HG03025 (cell line): ENCODE results near the gene XPNPEP2.

Source experiments
- ATAC-seq: cut with Tn5 transposase; IDR thresholded peaks from one replicate; pipeline ENCODE4 v1.9.1; 2021; ENCODE audit warnings: mild to moderate bottlenecking, moderate library complexity; ENCODE audit not compliant: unreplicated experiment, low FRiP score

XPNPEP2 gene

DNA sequence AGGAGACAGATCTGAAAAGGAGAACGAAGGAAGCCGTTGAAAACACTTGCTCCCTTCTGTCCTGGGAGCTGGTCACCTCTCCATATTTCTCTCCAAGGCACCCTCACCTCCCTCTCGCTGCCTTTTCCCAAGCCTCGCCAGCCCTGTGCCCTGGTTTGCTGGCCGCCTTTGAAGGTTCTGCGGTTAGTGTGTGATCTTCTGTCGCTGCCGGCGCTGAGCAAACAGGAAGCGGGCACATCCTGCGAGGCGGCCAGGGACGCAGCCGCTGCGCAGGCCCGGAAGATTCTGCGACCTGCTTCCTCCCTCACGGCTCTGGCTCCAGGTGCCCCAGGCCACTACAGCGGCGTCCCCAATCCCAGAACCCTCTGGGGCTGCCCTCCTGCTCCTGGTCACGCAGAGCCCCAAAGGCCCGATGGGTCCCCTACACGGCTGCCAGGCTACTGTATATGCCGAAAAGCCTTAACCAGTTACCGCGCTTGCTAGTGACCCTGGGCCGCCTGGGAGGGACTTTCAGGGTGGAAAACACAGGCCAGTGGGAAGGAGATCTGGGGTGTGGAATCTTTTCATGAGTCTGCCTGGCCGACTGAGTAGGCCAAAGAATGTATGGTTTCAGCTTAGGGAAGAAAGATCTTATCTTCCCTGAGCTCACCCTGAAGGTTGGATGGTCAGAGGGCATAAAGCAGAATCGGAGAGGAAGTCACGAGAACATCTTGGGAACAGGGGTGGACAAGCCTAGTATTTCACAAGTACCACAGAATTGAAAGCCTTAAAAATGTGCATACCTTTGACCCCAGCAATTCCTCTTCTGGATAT lies 38.6 kb downstream of the XPNPEP2 start:
- no peak for ATAC-seq

DNA sequence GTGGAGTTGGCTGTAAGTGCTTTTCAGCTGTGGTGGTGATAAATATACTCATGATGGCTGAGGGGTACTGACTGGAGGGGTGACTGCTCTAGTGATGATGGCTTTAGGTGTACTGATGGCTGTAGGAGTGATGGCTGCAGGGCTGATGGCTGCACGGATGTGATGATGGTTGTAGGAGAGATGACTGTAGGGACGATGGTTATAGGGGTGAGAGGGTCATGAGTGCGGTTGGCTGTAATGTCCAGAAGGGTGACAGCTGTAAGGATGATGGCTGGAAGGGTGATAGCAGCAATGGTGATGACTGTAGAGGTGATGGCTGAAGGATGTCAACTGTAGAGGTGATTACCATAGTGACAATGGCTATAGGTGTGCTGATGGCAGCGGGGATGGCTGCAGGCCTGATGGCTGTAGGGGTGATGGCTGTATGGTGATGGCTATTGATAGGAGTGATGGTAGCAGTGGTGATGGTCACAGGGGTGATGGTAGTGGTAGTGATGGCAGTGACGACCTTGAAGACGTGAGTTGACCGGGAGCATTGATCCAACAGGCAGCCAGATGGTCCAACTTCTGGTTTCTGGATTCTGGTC lies 40.4 kb downstream of the XPNPEP2 start:
- ATAC-seq = no peak

DNA sequence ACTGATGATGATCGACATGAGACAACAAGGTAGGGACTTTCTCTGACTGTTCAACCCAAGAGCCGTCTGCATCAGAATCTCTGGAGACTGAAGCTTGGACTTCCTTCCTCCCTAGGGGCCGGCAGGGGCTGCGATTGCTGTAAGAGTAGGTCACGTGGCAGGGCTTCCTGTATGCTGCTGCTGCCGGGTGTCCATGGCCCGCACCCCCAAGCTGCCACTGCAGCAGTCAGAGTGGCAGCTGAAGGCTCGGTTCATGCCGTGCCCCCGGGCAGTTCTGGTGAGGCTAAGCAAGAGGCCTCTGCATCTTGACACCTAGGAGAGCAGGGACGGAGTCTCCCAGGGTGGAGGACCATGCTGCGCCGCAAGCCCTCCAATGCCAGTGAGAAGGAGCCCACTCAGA lies 41.0 kb downstream of the XPNPEP2 start, which contains the start of gene SASH3:
SASH3 (plus strand) TSS at position 203 of the 400 bp plus-strand sequence; CDS start at position 352, 149 bp downstream.
- no peak for ATAC-seq

DNA sequence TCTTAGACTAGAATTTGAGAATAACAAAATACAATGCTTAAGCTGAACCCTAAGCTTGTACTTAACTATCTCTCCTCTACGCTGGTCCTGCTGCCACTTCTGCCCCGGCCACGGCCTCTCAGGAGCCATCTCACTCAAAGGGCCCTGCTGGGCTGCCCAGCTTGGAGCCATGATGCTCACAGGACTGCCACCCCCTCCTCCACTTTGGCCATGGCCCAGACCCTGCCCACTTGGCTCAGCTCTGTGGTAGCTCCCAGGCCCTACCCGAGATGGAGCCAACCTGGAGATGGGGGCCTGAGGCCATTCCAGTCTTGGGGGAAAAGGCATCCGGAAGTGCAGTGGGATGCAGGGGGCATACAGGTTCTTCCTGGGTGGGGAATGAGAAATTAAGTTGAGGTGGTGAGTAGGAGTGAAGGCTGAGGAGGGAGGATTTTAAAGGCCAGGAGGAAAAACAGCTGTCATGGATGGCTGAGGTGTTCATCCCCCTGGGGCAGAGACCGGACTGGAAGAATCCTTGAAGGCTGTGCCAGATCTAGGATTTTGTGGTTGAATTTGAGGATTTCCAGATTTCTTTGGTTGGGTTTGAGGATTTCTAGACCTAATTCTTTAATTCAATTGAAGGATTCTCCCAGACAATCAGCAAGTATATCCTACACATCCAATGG lies 41.8 kb downstream of the XPNPEP2 start:
- no peak for ATAC-seq

DNA sequence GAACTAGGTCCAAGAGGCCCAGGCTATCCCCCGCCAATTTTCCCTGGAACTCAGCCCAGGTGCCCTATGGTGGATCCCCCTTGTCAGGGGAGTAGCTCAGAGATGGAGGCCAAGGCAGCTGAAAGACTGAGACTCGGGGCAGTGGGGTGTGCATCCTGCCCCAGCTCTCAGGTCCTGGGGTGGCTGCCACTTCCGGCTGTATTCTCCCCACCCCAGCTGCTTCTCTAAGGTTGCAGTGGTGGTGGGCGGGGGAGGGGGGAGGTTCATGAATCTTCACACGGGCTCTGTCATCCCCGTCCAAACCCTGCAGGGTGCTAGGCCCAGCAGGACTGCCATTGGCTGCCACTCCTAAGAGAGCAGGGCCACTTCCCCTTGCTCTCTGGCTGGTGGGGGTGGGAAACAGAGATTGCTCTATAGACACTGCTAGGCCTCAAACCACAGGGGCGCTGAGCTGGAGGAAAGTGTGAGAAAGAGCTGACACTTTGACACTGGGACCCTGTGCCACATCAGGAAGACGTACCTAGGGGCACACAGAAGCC lies 42.4 kb downstream of the XPNPEP2 start:
- ATAC-seq = peak; percentile 66

DNA sequence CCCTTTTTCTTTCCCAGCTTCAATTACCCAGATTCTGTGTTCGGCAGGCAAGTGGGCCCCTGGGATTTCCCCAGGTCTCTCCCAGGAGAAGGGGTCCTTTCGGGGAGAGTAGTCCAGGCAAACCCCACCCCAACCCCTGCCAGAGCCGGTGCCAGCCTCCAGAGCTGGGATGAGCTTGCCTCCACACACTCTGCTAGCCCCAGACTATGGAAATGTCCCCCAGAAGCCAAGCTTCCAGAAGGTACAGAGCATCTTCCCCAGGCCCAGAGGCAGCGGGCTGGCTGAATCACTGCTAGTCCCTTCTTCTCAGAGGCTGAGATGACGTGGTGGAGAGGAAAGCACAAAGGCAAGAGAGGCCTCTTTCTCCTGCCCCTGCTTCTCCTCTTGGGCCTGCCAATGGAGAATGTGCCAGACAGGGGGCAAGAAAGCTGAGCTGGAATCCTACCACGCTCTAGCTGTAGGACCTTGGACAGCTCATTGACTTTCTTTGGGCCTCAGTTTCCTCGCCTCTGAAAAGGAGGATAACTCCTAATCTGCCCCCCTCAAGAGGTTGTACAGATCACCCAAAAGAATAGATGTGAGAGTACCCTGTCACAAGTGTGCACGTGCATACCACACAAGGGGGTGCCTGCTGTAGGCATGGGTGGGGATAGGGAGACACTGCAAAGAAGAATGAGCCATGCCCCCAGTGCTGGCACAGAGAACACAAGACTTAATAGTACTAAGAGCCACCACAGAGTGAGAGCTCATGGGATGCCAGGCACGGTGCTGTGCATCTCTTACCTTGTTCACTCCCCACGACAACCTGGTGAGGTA lies 43.1 kb downstream of the XPNPEP2 start:
- ATAC-seq = no peak

DNA sequence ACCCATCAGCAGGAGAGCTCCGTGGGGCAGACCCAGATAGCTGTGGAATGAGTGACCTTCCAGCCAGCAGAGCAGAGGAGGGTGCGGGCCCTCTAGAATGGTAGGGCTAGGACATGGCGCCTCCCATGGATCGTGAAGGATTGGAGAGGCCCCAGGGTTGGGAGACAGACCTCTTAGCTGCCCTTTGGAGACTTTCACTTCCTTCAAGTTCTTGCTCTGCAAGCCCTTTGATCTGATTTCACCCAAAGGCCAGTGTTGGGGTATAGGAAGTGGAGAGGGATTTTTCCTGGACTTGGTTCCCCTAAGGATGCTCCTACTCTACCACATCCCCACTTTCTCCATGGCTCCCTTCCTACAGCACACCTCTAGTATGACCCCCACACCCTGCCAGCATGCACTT lies 43.9 kb downstream of the XPNPEP2 start:
- ATAC-seq = no peak

DNA sequence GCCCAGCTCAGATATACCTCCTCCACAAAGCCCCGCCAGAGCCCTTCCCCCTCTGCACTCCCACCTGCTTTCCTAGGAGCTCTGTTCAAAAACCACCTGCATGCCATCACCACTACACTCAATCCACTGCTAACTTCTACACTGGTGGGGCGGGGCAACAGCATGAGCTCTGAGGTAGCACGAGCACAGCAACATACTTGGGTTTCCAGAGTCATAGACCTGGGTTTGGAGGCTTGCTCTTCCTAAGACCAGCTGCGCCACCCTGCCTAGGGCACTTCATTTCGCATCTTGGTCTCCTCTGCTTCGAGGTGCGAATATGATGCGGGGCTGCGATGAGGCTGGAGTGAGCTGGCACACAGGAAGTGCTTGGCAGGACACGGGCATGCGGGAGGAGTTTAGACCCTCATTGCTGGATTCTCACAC lies 44.5 kb downstream of the XPNPEP2 start:
- no peak for ATAC-seq

DNA sequence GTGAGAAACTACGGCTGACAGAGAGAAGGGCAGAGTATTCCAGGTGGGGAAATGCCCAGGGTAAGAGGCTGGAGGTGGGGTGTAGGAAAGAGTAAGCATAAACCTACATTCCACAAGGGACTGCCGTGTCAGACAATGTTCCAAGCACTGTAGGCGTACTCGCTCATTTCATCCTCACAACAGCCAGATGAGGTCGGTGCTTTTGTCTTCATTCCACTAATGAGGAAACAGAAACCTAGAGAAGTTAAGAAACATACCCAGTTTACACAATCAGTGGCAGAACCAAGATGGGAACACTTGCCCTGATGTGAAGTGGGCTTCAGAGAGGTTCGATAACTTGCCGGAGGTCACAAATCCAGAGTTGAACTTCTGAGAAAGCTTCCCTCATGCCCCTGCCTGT lies 45.6 kb downstream of the XPNPEP2 start:
- ATAC-seq = no peak

DNA sequence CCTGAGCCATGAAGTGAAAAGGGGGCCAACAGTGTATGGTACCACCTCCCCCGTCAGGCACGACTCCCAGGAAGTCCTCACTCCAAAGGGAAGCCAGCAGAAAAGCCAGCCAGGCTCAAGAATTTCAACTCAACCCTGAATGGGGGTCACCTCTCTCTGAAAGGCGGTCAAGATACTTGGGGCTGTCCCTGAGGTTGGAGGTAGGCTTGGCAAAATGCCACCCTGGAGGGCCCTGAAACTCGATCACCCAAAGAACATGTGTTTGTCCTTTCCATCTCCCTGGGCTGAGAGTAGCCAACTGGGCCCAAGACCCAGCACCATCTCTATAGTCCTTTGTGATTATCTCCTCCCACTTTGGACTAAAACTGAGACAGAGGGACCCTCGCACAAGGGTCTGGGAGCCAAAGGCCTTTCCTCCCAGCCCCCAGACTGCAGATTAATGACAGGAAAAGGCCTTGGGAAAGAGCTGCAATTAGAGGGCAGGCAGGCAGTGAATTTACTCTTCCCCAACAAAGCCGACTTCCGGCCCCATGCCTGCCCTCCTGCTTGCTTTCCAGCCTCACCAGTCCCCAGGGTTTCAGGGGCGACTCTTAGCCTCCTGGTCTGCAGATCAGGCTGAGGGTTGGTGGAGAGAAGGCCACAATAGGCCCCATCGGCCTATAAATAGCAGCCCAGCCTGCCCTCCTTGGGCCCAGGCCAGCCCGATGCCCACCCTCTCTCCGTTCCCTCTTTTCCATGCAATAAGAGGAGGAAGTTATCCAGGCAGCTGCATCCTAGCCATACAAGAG lies 46.6 kb downstream of the XPNPEP2 start:
- ATAC-seq = no peak

DNA sequence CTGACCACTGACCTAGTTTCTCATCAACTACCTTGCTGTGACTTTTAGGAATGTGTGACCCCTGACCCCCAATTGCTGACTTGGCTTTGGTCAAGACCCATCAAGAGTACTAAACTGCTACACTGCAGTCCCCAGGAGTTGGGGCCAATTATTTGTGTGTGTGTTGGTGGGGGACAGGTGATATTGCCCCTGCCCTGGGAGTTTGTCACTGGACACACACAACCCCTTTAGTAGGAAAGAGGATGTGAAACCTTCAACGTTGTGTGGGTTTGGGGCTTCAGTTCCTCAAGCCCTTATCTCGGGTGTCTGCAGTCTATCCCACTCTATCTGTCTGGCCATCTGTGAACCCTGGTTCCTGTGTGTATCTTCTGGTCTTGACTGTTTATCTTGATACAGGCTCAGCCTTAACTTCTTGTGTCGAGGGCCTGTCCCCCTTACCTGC lies 47.5 kb downstream of the XPNPEP2 start:
- peak; percentile 83 for ATAC-seq

DNA sequence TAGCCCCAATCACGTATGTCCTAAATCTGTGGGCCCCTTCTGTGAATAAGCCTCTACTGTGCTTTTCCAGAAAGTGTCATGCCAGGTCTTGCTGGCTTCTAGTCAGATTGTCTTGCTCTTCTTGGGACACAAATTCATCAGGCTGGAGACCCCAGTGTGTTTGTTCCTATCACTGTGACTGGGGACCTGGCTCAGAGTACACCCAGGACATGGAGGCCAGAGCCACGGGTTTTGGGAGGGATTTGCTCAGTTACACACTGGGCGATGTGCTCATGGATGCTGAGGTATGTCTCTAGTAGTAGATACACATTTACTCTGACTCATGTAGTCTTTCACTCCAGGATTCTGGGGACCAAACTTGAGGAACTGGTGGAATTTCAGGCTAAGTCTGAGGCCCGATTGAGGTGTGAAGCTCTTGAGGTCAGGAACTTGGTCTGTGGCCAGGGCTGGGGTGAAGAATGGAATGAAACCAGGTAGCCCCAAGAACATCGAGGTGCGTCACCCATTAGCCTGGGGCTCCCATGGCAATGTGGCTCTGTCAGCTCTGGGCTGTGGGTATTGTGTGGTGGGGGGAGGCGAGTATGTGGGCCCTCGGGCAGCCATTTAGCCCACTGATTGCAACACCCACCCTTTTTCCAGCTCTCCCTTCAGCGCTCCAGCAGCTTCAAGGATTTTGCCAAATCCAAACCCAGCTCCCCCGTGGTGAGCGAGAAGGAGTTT lies 48.7 kb downstream of the XPNPEP2 start:
- no peak for ATAC-seq

DNA sequence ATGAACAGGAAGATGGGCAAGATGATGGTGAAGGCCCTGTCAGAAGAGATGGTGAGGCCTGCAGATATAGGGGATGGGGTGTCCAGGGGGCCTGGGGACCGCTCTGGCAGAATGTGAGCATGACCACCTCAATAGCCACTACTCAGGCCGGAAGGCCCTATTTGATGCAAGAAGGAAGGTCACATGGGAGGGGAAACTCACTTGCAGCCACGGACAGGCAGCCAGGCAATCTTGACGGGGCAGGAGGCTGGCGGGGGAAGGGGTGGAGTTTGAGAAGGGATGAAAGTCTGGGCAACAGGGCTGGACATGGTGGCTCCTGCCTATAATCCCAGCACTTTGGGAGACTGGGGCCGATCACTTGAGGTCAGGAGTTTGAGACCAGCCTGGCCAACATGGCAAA lies 49.7 kb downstream of the XPNPEP2 start:
- ATAC-seq = no peak

DNA sequence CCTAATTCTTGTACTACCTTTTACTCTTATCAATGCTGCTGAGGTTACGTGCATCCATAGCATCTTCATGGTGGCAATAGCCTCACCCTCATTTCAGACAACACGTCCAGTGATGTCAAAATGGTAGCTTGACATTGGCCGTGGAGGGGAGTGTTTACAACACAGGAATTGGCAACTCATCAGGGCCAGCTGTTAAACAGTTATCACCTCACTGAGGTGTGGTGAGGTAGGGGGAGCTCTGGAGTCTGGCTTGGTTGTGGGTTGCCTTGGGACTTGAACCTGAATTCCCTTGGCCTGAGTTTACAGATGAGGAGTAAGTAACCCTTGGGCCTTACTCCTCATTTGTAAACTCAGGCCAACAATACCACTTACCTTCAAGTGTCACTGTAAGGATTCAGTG lies 51.4 kb downstream of the XPNPEP2 start:
- ATAC-seq = no peak

DNA sequence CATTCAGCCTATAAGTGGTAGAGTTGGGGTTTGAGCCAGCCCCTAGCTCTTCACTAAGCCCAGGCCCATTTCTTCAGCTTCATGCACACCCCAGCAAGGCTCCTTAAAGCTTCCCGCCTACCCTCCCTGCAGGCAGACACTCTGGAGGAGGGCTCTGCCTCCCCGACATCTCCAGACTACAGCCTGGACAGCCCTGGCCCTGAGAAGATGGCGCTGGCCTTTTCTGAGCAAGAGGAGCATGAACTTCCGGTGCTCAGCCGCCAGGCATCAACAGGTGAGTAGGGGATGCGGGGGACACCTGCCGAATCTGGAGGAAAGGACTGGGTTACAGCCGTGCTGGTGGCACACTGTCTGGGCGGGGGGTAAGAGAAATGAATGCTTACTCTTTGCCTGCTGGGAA lies 52.0 kb downstream of the XPNPEP2 start:
- no peak for ATAC-seq

DNA sequence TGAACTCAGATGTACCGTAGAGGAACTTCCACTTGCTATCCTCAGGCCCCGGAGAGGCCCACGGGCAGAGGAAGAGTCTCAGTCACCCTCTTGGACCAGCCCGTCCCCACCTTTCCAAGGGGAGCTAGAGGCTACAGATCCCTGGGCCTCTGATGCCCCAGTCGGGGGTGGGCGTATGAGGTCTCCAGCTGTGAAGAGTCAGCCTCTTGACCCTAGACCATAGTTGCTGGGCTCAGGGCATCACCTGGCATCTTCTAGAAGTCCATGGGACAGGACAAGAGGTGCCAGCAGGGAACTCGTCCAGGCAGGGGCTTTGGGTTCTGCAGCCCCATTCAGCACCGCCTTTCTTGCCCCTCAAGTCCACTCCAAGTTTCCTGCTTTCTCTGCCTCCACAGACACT lies 52.6 kb downstream of the XPNPEP2 start:
- ATAC-seq = no peak

DNA sequence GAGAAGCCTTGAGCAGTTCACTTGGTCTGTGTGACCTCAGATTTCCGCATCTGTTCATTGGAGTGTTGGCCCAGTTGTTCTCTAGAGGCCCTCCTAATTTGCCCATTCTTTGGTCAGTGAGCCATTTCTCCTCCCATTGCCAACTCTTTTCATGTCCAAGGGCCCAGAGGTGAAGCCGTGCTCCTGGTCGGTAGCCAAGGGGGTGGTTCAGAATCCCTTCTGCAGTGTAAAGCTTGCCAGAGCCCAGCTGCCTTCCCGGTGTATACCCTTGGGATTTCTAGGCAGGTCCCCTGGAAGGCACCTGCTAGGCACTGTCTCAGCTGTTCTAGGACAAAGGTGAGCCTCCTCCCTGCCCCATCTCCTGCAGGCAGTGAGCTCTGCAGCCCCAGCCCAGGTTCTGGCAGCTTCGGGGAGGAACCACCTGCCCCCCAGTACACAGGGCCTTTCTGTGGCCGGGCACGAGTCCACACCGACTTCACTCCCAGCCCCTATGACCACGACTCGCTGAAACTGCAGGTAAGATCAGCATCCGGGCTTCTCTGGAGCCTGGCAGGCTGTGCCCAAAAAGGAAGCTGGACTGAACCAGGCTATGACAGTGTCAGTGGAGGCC lies 53.3 kb downstream of the XPNPEP2 start:
- no peak for ATAC-seq

DNA sequence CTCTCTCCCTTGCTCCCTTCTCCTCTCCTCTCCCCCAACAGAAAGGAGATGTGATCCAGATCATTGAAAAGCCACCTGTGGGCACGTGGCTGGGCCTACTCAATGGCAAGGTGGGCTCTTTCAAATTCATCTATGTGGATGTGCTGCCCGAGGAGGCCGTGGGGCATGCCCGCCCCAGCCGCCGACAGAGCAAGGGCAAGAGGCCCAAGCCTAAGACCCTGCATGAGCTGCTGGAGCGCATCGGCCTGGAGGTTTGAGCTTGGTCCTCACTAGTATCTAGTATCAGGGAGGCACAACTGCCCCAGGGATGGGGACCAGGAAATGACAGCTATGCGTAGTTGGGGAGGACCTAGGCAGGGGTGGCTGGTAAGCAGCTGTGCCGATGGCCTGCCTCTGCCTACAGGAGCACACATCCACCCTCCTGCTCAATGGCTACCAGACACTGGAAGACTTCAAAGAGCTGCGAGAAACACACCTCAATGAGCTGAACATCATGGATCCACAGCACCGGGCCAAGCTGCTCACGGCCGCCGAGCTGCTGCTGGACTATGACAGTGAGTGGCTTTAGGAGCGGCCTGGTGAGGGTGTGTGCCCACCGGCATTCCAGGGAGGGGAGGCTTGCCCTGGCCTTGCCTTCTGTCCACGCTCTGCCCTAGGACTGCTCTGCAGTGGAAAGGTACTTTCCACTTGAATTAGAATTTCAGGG lies 54.0 kb downstream of the XPNPEP2 start:
- ATAC-seq = no peak
